Chondrocyte (in vitro differentiated cells): ENCODE results near the gene CTNND2. TPM values are rescaled to one million over a fixed set of nuclear protein-coding genes. Genes with fewer than 3 reads are reported as not detected.
"Not testable (repeated sequence)": the region's sequence is repeated elsewhere in the genome, so short reads cannot be mapped to it uniquely, and the experiment has no call there.

Experiments used
- DNase-seq: peaks from one replicate; pipeline ENCODE4 v3.0.0; 2021; ENCODE audit warnings: mixed read lengths, low spot score
- H3K27ac Mint-ChIP-seq: one replicate; pipeline ENCODE4 v1.8.0; 2021; ENCODE audit warnings: mild to moderate bottlenecking, moderate library complexity, mixed read lengths; ENCODE audit not compliant: unreplicated experiment
- H3K27me3 Mint-ChIP-seq: 2 replicates; pipeline ENCODE4 v1.8.0; 2021; ENCODE audit warnings: low read depth, mixed read lengths
- H3K36me3 Mint-ChIP-seq: 2 replicates; pipeline ENCODE4 v1.8.0; 2021; ENCODE audit warnings: low read depth, mixed read lengths
- H3K4me1 Mint-ChIP-seq: 2 replicates; pipeline ENCODE4 v1.8.0; 2021; ENCODE audit warnings: low read depth, mild to moderate bottlenecking, mixed read lengths
- H3K4me3 Mint-ChIP-seq: one replicate; pipeline ENCODE4 v1.8.0; 2021; ENCODE audit warnings: mild to moderate bottlenecking, moderate library complexity, mixed read lengths; ENCODE audit not compliant: unreplicated experiment
- H3K9me3 Mint-ChIP-seq: 2 replicates; pipeline ENCODE4 v1.8.0; 2021; ENCODE audit warnings: low read depth, mixed read lengths
- total RNA-seq: library from RNA; stranded (reverse); gene quantifications from 3 replicates; pipeline ENCODE4 v1.2.1, GENCODE V29; 2021
- TF ChIP-seq, protein P1 (sequence below): fragments of 200-600 bp; sonication (generic); IDR thresholded peaks from 2 replicates; pipeline ENCODE4 v1.5.0; 2021; ENCODE audit warnings: antibody characterized with exemption, mild to moderate bottlenecking, moderate library complexity

The CTNND2 gene
- total RNA-seq, 1 donor from 2014 or later = 2.1 TPM

DNA sequence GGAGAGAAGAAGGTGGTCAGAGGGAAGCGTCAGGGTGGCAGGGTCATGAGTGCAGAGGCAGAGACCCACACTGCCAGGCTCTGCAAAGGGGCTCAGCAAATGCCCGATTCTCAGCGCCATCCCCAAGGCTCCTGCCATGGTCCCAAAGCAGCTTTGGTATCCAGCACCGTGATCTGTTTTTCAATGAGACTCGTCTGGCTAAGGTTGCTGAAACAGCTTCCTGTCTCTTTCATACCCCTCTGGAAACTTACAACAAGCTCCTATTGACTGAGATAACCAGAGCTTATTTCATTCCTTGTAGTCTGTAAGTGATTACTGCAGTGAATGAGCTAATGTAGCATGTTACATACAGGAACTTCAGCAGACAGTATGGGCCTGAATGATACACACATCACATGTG, 574.6 kb downstream of the CTNND2 start:
- TF ChIP-seq, protein P1, sequence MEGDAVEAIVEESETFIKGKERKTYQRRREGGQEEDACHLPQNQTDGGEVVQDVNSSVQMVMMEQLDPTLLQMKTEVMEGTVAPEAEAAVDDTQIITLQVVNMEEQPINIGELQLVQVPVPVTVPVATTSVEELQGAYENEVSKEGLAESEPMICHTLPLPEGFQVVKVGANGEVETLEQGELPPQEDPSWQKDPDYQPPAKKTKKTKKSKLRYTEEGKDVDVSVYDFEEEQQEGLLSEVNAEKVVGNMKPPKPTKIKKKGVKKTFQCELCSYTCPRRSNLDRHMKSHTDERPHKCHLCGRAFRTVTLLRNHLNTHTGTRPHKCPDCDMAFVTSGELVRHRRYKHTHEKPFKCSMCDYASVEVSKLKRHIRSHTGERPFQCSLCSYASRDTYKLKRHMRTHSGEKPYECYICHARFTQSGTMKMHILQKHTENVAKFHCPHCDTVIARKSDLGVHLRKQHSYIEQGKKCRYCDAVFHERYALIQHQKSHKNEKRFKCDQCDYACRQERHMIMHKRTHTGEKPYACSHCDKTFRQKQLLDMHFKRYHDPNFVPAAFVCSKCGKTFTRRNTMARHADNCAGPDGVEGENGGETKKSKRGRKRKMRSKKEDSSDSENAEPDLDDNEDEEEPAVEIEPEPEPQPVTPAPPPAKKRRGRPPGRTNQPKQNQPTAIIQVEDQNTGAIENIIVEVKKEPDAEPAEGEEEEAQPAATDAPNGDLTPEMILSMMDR = no peak
- Mint-ChIP-seq H3K9me3 (no peaks in the 10 kb centered on the region), H3K4me1 (no peaks in the 10 kb centered on the region), H3K27me3 (peaks cover 4% of the 10 kb centered on the region), H3K4me3 (no peak overlapping the region), H3K36me3 (peaks cover 2% of the 10 kb centered on the region), H3K27ac (no peak overlapping the region)
- DNase-seq = no peak

DNA sequence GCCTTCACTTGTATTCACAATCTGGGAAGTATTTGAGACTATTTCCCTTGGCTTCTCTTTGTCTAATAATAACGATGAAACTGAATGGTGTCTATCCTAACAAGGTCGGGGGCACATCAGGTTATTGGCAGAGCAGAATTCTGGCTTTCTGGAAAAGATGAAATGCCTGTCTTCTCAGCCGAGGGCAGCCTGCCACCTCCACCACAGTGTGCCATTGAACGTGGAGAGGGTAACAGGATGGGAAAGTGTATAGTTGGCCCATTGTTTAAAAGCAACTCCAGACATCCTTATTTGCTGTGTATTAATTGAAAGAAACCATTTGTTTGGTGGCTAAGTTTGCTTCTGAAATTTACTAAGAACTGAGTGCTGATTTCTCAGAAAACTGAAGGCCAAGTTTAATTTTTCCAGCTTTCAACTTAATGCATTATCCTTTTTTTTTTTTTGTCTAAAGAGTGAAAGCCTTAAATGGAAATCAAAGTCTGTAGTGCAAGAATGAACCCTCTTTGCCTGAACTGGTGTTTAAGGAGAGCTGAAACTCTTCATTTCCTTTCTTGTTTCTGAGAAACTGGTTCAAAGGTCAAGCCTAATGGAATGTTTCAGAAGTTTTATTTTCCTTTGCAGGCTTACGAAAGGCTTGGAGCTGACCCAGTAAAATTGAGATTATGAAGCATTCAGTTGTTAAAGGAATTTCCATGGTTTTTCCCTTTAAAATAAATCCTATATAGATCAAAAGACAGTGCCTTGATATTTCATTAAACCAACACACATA, 579.5 kb downstream of the CTNND2 start:
- H3K9me3 Mint-ChIP-seq = no peaks in the 10 kb centered on the region
- no peak for DNase-seq
- H3K27ac Mint-ChIP-seq = no peak overlapping the region
- peaks cover 2% of the 10 kb centered on the region for H3K27me3 Mint-ChIP-seq
- TF ChIP-seq, protein P1 = no peak
- peaks cover 2% of the 10 kb centered on the region for H3K36me3 Mint-ChIP-seq
- no peaks in the 10 kb centered on the region for H3K4me1 Mint-ChIP-seq
- H3K4me3 Mint-ChIP-seq = no peak overlapping the region

DNA sequence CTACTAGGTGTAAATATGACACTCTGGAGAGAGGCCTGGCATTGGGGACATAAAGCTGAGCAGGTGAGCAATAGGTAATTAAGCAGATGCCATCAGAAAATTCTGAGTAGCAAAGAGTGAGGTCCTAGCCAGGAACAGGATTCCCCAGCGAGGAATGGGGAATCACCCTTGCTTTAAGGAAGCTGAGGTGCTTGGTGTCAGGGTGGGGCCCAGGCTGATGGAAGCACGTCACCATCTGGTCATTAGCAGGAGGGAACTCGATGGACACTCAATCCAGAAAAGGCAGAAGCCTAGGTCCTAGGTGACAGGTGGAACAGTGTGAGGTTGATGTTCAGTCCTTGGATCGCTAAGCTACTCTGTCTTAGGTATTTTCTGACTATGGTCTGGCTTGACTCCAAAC, 580.5 kb downstream of the CTNND2 start:
- no peak for DNase-seq
- Mint-ChIP-seq H3K36me3 (peaks cover 2% of the 10 kb centered on the region), H3K27ac (no peak overlapping the region), H3K27me3 (peaks cover 2% of the 10 kb centered on the region), H3K9me3 (no peaks in the 10 kb centered on the region), H3K4me3 (no peak overlapping the region), H3K4me1 (no peaks in the 10 kb centered on the region)
- TF ChIP-seq, protein P1 = no peak

DNA sequence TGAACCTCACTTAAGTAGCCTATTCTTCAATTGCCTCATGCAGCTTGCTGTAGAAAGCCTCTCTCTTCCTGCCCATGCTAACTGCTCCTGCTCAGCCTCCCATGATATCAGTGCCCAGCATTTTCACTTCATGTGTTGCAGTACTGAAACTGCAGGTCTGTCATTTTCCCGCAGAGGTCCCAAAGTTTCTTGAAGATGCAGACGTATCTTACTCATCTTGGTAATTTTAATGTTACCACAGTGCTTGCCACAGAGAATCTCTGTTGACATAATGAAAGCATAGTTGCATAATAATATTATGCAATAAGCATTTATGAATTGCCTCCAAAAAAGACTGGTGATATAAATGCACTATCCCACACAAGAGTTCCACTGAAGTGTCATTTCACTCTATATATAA, 582.1 kb downstream of the CTNND2 start:
- DNase-seq = no peak
- Mint-ChIP-seq H3K27ac (no peak overlapping the region), H3K27me3 (peaks cover 5% of the 10 kb centered on the region), H3K4me3 (no peak overlapping the region), H3K36me3 (peaks cover 2% of the 10 kb centered on the region), H3K4me1 (no peaks in the 10 kb centered on the region), H3K9me3 (peaks cover under 1% of the 10 kb centered on the region)
- TF ChIP-seq, protein P1 = no peak

DNA sequence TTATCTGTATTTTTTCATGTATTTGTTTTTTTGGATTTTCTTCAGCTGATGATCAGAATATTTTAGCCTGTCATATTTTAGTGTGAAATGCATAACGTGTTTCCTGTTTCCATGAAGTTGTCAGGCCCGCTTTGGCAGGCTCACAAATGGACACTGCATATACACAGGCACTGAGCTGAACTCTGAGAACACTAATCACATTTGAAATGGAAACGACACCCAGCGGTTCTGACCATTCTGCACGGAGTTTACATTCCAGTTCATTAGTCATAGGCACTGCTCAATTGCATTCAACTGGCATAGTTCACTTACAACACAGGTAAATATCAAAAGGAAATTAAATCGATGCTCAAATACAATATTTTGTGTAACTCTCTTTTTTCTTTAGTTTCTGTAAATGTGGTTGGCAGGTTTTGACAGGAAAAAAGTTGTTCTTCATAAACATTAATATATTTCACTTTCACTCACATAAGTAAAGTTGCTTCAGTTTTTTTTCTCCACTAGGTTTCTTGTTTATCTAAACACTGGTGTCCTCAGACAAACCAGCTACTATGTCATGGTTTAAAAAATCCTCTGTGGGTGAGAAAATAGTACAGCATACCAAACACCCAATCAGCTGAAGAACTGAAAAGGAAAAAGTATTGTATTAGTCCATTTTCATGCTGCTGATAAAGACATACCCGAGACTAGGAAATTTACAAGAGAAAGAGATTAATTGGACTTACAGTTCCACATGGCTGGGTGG, 584.2 kb downstream of the CTNND2 start:
- Mint-ChIP-seq H3K4me3 (no peak overlapping the region), H3K27me3 (peaks cover 3% of the 10 kb centered on the region), H3K27ac (no peak overlapping the region), H3K4me1 (no peaks in the 10 kb centered on the region), H3K9me3 (peaks cover 2% of the 10 kb centered on the region), H3K36me3 (no peaks in the 10 kb centered on the region)
- TF ChIP-seq, protein P1 = no peak
- no peak for DNase-seq

DNA sequence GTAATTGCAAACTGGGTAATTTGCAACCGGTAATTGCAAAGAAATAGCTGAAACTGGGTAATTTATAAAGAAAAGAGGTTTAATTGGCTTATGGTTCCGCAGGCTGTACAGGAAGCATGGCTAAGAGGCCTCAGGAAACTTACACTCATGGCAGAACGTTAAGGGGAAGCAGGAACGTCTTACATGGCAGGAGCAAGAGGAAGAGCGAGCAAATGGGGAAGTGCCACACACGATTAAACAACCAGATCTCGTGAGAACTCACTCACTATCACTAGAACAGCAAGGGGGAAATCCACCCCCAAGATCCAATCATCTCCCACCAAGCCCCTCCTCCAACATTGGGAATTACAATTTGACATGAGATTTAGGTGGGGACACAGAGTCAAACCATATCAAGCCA, 590.6 kb downstream of the CTNND2 start:
- not testable (repeated sequence) for H3K4me3 Mint-ChIP-seq, H3K4me1 Mint-ChIP-seq, H3K27me3 Mint-ChIP-seq, H3K36me3 Mint-ChIP-seq, H3K9me3 Mint-ChIP-seq, DNase-seq, H3K27ac Mint-ChIP-seq
